HEK293 (cell line): ENCODE measurements around the gene TAPBP.
A peak's percentile ranks its signal among the peaks of the same experiment; 100 is the strongest.

Experiments
- KLF10 ChIP-seq: fragments of 450-650 bp; IDR thresholded peaks from 2 replicates; pipeline ENCODE4 v1.5.1; 2018; ENCODE audit warnings: missing biosample characterization, mild to moderate bottlenecking, missing genetic modification characterization
- KLF9 ChIP-seq: fragments of 450-650 bp; formaldehyde crosslinking; IDR thresholded peaks from 2 replicates; pipeline ENCODE4 v1.5.1; 2016; ENCODE audit warnings: missing biosample characterization, missing genetic modification characterization, low read depth
- MZF1 ChIP-seq: fragments of 450-650 bp; formaldehyde crosslinking; IDR thresholded peaks from 2 replicates; pipeline ENCODE4 v1.5.1; 2017; ENCODE audit warnings: missing biosample characterization, missing genetic modification characterization, borderline replicate concordance
- OSR2 ChIP-seq: fragments of 450-650 bp; formaldehyde crosslinking; IDR thresholded peaks from 2 replicates; pipeline ENCODE4 v1.5.1; 2016; ENCODE audit warnings: missing biosample characterization, missing genetic modification characterization
- SCRT1 ChIP-seq: fragments of 450-650 bp; formaldehyde crosslinking; IDR thresholded peaks from 2 replicates; pipeline ENCODE4 v1.5.1; 2016; ENCODE audit warnings: missing biosample characterization, missing genetic modification characterization, borderline replicate concordance
- ZBTB10 ChIP-seq: fragments of 450-650 bp; formaldehyde crosslinking; IDR thresholded peaks from 2 replicates; pipeline ENCODE4 v1.5.1; 2016; ENCODE audit warnings: missing biosample characterization, missing genetic modification characterization
- ZBTB17 ChIP-seq: fragments of 450-650 bp; formaldehyde crosslinking; IDR thresholded peaks from 2 replicates; pipeline ENCODE4 v1.5.1; 2016; ENCODE audit warnings: missing biosample characterization, missing genetic modification characterization
- ZBTB20 ChIP-seq: fragments of 450-650 bp; formaldehyde crosslinking; IDR thresholded peaks from 2 replicates; pipeline ENCODE4 v1.5.1; 2016; ENCODE audit warnings: missing biosample characterization, missing genetic modification characterization
- ZFP37 ChIP-seq: fragments of 450-650 bp; formaldehyde crosslinking; IDR thresholded peaks from 2 replicates; pipeline ENCODE4 v1.5.1; 2016; ENCODE audit warnings: missing biosample characterization, missing genetic modification characterization
- ZNF341 ChIP-seq: fragments of 450-650 bp; formaldehyde crosslinking; IDR thresholded peaks from 2 replicates; pipeline ENCODE4; 2016; ENCODE audit warnings: low read depth, missing biosample characterization, missing genetic modification characterization
- ZNF416 ChIP-seq: fragments of 450-650 bp; formaldehyde crosslinking; IDR thresholded peaks from 2 replicates; pipeline ENCODE4 v1.5.1; 2016; ENCODE audit warnings: missing biosample characterization, missing genetic modification characterization
- ZNF501 ChIP-seq: fragments of 450-650 bp; formaldehyde crosslinking; IDR thresholded peaks from 2 replicates; pipeline ENCODE4 v1.5.1; 2016; ENCODE audit warnings: missing biosample characterization, missing genetic modification characterization
- ZNF549 ChIP-seq: fragments of 450-650 bp; IDR thresholded peaks from 2 replicates; pipeline ENCODE4 v1.5.1; 2018; ENCODE audit warnings: missing biosample characterization, missing genetic modification characterization, mild to moderate bottlenecking, inconsistent platforms, moderate library complexity
- ZNF623 ChIP-seq: fragments of 450-650 bp; formaldehyde crosslinking; IDR thresholded peaks from 2 replicates; pipeline ENCODE4 v1.5.1; 2016; ENCODE audit warnings: missing biosample characterization, missing genetic modification characterization
- ZNF843 ChIP-seq: fragments of 450-650 bp; formaldehyde crosslinking; IDR thresholded peaks from 2 replicates; pipeline ENCODE4 v1.5.1; 2016; ENCODE audit warnings: missing biosample characterization, missing genetic modification characterization
- TF ChIP-seq, protein P1 (sequence below): fragments of 450-650 bp; formaldehyde crosslinking; IDR thresholded peaks from 2 replicates; pipeline ENCODE4 v1.5.1; 2016; ENCODE audit warnings: missing biosample characterization, missing genetic modification characterization, borderline replicate concordance
- TF ChIP-seq, protein P2 (sequence below): fragments of 450-650 bp; formaldehyde crosslinking; IDR thresholded peaks from 2 replicates; pipeline ENCODE4 v1.5.1; 2016; ENCODE audit warnings: missing biosample characterization, missing genetic modification characterization
- TF ChIP-seq, protein P3 (sequence below): fragments of 450-650 bp; formaldehyde crosslinking; optimal IDR thresholded peaks from 2 replicates; pipeline ENCODE3; 2016; ENCODE audit warnings: missing biosample characterization, mild to moderate bottlenecking, missing genetic modification characterization
- TF ChIP-seq, protein P4 (sequence below): fragments of 450-650 bp; formaldehyde crosslinking; IDR thresholded peaks from 2 replicates; pipeline ENCODE4 v1.5.1; 2016; ENCODE audit warnings: missing biosample characterization, missing genetic modification characterization

TAPBP gene

DNA sequence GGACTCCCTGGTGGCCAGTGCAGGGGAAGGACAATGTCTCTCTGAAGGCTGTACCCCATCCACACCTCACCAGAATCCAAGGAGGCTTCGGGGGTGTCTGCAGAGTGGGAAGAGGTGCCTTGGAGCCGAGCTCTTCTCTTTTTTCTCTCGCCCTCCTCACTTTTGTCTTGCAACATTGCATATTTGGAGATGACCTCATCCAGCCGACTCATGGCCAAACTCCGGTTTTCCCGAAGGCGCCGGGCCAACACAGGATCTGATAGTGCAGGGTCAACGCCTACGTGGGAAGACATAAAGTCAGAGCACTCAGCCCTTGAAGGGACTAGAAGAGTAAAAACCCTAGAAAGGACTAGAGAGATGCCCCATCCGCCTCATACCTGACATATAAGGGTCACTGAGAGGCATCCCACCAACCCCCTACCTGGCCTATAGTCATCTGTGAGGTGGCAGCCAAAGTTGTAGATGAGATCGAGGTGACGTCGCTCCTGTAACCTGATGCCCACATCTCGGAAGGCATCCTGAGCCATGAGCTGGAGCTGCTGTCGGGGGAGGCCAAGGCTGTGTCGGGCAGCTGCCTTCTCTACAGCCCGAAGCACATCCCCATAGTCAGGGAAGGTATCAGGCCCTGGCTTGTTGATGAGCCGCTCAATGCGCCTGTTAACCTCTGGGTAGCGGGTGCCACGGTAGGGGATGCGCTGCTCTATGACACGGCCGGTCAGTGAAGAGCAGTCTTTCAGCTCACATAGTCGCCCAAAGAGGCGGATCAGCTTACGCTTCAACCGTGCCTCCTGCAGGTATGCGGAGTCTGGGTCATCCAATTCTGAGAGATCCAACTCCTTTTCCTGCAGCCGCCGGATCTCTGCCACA, 6.7 kb upstream of the TAPBP start (continued):
- TF ChIP-seq, protein P1, sequence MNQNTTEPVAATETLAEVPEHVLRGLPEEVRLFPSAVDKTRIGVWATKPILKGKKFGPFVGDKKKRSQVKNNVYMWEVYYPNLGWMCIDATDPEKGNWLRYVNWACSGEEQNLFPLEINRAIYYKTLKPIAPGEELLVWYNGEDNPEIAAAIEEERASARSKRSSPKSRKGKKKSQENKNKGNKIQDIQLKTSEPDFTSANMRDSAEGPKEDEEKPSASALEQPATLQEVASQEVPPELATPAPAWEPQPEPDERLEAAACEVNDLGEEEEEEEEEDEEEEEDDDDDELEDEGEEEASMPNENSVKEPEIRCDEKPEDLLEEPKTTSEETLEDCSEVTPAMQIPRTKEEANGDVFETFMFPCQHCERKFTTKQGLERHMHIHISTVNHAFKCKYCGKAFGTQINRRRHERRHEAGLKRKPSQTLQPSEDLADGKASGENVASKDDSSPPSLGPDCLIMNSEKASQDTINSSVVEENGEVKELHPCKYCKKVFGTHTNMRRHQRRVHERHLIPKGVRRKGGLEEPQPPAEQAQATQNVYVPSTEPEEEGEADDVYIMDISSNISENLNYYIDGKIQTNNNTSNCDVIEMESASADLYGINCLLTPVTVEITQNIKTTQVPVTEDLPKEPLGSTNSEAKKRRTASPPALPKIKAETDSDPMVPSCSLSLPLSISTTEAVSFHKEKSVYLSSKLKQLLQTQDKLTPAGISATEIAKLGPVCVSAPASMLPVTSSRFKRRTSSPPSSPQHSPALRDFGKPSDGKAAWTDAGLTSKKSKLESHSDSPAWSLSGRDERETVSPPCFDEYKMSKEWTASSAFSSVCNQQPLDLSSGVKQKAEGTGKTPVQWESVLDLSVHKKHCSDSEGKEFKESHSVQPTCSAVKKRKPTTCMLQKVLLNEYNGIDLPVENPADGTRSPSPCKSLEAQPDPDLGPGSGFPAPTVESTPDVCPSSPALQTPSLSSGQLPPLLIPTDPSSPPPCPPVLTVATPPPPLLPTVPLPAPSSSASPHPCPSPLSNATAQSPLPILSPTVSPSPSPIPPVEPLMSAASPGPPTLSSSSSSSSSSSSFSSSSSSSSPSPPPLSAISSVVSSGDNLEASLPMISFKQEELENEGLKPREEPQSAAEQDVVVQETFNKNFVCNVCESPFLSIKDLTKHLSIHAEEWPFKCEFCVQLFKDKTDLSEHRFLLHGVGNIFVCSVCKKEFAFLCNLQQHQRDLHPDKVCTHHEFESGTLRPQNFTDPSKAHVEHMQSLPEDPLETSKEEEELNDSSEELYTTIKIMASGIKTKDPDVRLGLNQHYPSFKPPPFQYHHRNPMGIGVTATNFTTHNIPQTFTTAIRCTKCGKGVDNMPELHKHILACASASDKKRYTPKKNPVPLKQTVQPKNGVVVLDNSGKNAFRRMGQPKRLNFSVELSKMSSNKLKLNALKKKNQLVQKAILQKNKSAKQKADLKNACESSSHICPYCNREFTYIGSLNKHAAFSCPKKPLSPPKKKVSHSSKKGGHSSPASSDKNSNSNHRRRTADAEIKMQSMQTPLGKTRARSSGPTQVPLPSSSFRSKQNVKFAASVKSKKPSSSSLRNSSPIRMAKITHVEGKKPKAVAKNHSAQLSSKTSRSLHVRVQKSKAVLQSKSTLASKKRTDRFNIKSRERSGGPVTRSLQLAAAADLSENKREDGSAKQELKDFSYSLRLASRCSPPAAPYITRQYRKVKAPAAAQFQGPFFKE (tag by site-specific recombination) = no peak; the same call in 1 of the 2 replicates
- TF ChIP-seq, protein P2, sequence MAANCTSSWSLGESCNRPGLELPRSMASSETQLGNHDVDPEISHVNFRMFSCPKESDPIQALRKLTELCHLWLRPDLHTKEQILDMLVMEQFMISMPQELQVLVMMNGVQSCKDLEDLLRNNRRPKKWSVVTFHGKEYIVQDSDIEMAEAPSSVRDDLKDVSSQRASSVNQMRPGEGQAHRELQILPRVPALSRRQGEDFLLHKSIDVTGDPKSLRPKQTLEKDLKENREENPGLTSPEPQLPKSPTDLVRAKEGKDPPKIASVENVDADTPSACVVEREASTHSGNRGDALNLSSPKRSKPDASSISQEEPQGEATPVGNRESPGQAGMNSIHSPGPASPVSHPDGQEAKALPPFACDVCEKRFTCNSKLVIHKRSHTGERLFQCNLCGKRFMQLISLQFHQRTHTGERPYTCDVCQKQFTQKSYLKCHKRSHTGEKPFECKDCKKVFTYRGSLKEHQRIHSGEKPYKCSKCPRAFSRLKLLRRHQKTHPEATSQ (tag by site-specific recombination) = 0 out of 2 replicates have a peak, but pooled peaks have one; percentile 19
- TF ChIP-seq, protein P3, sequence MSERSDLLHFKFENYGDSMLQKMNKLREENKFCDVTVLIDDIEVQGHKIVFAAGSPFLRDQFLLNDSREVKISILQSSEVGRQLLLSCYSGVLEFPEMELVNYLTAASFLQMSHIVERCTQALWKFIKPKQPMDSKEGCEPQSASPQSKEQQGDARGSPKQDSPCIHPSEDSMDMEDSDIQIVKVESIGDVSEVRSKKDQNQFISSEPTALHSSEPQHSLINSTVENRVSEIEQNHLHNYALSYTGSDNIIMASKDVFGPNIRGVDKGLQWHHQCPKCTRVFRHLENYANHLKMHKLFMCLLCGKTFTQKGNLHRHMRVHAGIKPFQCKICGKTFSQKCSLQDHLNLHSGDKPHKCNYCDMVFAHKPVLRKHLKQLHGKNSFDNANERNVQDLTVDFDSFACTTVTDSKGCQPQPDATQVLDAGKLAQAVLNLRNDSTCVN (tag by site-specific recombination) = peak; percentile 16
- TF ChIP-seq ZNF623 (tag by site-specific recombination) (0 out of 2 replicates have a peak, but pooled peaks have one; percentile 30), OSR2 (tag by site-specific recombination) (peak; percentile 28; the same call in 1 of the 2 replicates), KLF9 (0 out of 2 replicates have a peak, but pooled peaks have one; percentile 15), ZBTB20 (peak; percentile 64), ZNF843 (tag by site-specific recombination) (peak; percentile 20; the same call in 1 of the 2 replicates), ZBTB17 (tag by site-specific recombination) (peak; percentile 81), KLF10 (tag by site-specific recombination) (peak; percentile 66; the same call in 1 of the 2 replicates), ZFP37 (tag by site-specific recombination) (peak; percentile 64), ZNF501 (tag by site-specific recombination) (no peak; the same call in 1 of the 2 replicates), ZNF341 (tag by site-specific recombination) (peak; percentile 59; the same call in 1 of the 2 replicates), ZNF416 (tag by site-specific recombination) (no peak), MZF1 (tag by site-specific recombination) (peak; percentile 17; the same call in 1 of the 2 replicates), ZNF549 (no peak), SCRT1 (tag by site-specific recombination) (no peak), ZBTB10 (peak; percentile 33; the same call in 1 of the 2 replicates)
- TF ChIP-seq, protein P4, sequence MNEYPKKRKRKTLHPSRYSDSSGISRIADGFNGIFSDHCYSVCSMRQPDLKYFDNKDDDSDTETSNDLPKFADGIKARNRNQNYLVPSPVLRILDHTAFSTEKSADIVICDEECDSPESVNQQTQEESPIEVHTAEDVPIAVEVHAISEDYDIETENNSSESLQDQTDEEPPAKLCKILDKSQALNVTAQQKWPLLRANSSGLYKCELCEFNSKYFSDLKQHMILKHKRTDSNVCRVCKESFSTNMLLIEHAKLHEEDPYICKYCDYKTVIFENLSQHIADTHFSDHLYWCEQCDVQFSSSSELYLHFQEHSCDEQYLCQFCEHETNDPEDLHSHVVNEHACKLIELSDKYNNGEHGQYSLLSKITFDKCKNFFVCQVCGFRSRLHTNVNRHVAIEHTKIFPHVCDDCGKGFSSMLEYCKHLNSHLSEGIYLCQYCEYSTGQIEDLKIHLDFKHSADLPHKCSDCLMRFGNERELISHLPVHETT = peak; percentile 77; the same call in 1 of the 2 replicates
